Subcutaneous adipose tissue (tissue), 4 donors: ENCODE results near the gene KCNQ5. TPM values are rescaled to one million over a fixed set of nuclear protein-coding genes. Genes with fewer than 3 reads are reported as not detected.

Experiments used
- total RNA-seq, 4 donors: library from RNA; depleted of rRNA; stranded (reverse); fragments of >200 nt; gene quantifications; one replicate each; pipeline ENCODE4 v1.1.0, GENCODE V29; 2016
- TF ChIP-seq, protein P1 (sequence below): fragments of 450-650 bp; IDR thresholded peaks from one replicate; pipeline ENCODE4 v1.5.1; 2016; ENCODE audit warnings: low read depth, mild to moderate bottlenecking, control low read depth, antibody characterized with exemption, moderate library complexity

Gene KCNQ5
- total RNA-seq, 4 donors from 2014 or later: 0.17 TPM; not detected in 3

GRCh38 chr6:73032586-73032985, 410.7 kb downstream of the KCNQ5 start:
- TF ChIP-seq, protein P1, sequence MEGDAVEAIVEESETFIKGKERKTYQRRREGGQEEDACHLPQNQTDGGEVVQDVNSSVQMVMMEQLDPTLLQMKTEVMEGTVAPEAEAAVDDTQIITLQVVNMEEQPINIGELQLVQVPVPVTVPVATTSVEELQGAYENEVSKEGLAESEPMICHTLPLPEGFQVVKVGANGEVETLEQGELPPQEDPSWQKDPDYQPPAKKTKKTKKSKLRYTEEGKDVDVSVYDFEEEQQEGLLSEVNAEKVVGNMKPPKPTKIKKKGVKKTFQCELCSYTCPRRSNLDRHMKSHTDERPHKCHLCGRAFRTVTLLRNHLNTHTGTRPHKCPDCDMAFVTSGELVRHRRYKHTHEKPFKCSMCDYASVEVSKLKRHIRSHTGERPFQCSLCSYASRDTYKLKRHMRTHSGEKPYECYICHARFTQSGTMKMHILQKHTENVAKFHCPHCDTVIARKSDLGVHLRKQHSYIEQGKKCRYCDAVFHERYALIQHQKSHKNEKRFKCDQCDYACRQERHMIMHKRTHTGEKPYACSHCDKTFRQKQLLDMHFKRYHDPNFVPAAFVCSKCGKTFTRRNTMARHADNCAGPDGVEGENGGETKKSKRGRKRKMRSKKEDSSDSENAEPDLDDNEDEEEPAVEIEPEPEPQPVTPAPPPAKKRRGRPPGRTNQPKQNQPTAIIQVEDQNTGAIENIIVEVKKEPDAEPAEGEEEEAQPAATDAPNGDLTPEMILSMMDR: no peak

- TF ChIP-seq, protein P1: no peak
Measured at GRCh38 chr6:73036689-73037088, 414.8 kb downstream of the KCNQ5 start.

GRCh38 chr6:73041051-73041450, 419.2 kb downstream of the KCNQ5 start:
- TF ChIP-seq, protein P1: no peak

- TF ChIP-seq, protein P1: no peak
Measured at GRCh38 chr6:73042892-73043291, 421.0 kb downstream of the KCNQ5 start.

- TF ChIP-seq, protein P1: no peak
Measured at GRCh38 chr6:73043446-73043845, 421.6 kb downstream of the KCNQ5 start.

GRCh38 chr6:73045609-73046008, 423.7 kb downstream of the KCNQ5 start:
- TF ChIP-seq, protein P1: no peak

DNA sequence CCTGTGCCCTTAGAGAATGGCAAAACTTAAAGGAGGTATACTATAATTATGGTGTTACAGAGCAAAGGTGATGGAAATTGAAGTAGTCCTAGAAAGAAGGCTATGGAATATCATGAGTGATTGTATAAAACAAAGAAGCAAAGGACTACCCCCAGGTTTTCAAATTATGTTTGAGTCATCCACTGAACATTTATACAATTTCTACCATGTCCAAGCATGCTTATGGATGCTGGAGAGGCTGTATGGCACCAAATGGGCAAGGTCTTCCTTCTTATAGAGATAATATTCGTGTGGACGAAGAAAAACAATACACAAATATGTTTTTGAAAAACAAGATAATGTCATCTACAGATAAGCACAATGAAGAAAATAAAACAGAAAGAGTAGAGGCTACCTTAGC, 425.9 kb downstream of the KCNQ5 start:
- TF ChIP-seq, protein P1: no peak
